Stimulated activated CD4-positive, alpha-beta T cell treated with anti-CD3 and anti-CD28 coated beads, Interleukin-4, amount 100 ng/mL, for 4 hours (primary cell): ENCODE data around the gene HOXB1.

Experiments
- DNase-seq, 2 experiments: peaks; one replicate each; pipeline ENCODE4 v3.0.0-alpha.2; 2020

HOXB1 gene

DNA sequence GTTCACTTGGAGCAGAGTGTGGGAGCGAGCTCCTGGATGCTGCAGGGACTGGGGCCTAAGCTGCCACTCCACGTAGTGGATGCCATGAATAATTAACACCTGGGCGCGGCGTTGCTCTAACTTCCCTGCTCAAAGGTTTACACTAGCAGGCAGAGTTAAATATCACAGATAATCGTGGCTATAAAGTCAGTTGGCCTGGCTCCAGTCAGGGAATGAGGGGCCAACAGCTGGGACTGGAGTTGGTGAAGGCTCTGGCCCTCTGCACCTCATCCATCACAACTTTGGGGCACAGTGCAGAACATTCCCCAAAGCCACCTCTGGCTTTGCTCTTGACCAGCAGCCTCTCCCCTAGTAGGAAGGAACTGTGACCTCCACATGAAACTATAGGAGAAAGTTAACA is 36.4 kb upstream of the HOXB1 start:
- no peak for DNase-seq

GRCh38 chr17:48566717-48567116 is 35.9 kb upstream of the HOXB1 start:
- DNase-seq = no peak

GRCh38 chr17:48565925-48566710 is 35.3 kb upstream of the HOXB1 start:
- DNase-seq = no peak

DNA sequence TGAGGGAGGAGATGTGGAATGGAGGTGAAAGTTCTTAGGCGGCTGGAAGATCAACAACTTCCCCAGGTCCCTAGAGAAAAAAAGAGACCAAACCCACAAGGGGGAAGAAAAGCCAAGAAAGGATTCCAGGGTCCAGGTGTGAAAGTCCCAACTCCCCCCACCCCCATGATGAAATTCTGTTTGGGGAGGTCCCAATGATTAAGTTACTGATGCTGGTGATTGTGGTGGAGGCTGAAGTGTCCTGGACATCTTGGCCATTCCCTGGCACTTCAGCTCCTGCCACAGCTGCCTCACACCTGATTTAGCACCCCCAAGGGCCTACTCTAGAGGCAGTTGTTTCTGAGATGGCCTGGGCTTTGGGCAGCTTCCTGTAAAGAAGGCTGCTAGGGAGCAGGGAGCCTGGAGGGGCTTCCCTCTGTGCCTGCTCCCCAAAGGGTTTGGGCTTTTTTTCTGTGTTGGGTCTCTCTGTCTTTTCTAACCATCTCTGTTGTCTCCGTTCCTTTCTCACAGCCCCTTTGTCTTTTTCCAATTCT is 34.3 kb upstream of the HOXB1 start:
- DNase-seq = no peak

DNA sequence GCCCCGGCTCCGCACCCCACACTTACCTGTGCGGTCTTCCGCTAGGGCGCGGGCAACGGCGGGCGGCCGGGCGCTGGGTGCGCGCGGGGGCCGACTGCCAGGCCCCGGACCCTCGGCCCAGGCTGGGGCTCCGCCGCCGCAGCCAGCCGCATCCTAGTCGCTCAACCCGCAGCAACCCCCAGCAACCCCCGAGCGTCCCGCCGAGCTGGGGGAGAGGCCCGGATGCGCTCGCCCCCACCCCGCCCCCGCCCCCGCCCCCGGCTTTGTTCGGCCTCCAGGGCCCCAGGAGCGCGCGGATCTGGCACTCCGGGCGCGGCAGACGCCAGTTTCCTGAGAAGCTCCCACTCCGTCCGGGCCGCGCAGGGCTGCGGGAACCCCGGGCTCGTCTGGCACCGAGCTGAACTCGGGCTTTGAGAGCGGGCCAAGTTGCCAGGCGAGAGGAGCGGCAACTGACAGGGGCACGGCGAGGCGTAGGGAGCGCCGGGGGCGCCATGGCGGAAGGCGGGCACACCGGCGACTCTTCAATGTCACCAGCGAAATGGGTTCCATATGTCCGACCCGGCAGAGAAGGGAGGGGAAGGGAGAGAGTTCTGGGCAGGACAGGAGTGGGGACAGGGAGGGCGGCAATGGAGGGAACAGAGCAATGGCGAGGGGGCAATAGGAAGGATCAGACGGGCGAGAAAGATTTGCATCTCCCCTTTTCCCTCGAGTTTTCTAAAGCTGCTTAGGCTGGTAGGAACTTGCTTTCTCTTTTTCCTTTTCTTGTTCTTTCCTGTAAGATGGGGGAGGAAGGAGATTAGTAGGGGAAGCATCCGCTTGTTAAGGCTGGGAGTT is 33.6 kb upstream of the HOXB1 start:
- DNase-seq = no peak

DNA sequence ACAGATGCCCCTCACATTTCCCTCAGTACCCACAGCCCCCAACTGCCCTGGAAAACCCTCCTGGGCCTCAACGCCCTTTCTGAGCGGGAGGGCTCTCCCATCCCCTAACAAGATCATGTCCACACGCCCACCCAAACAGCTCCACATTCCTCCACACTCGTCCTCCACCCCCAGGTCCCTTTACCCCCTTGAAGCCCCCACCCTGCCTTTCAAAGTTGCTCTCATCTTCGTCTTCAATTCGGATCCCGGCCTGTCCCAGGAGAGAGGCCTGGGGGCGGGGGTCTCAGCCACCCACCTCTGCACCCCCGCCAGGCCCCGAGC is 33.0 kb upstream of the HOXB1 start:
- DNase-seq = no peak

DNA sequence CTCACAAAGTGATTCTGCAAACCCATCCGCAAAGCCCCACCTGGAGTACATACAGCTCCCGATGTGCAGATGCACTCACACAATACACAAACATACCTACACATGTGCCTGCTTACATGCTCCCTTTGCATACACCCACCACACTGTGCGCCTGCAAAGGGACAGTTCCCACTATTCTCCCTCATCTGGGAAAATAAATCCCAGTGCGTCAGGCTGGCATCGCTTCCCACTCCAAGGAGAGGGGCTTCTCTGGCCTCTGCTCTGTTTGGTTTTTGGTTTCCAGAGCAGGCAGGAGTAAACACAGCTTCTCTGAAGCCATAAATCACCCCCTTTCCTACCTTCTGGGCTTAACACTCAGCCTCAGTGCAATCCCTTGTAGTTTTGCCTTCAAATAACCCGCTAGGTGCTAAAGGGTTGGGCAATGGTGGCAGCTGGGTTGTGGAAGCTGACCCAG is 32.6 kb upstream of the HOXB1 start:
- no peak for DNase-seq

DNA sequence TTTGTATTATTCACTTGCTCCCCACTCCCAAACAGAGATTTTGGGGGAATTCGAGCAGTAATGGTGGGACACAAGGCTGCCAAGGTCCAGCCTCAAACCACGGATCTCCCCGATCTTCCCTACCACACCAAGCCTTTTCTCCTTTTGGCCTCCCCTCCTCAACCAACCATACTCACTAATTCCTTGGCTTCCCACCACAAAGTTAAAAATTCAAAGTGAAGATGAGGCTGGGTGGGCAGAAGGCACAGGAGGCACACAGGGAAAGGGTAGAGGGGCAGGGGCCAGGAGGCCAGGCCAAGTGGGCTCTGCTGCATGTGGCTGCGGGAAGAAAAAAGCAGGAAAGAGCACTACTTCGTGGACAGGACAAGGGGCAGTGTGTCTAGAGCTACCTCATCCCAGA is 32.1 kb upstream of the HOXB1 start:
- DNase-seq = no peak

DNA sequence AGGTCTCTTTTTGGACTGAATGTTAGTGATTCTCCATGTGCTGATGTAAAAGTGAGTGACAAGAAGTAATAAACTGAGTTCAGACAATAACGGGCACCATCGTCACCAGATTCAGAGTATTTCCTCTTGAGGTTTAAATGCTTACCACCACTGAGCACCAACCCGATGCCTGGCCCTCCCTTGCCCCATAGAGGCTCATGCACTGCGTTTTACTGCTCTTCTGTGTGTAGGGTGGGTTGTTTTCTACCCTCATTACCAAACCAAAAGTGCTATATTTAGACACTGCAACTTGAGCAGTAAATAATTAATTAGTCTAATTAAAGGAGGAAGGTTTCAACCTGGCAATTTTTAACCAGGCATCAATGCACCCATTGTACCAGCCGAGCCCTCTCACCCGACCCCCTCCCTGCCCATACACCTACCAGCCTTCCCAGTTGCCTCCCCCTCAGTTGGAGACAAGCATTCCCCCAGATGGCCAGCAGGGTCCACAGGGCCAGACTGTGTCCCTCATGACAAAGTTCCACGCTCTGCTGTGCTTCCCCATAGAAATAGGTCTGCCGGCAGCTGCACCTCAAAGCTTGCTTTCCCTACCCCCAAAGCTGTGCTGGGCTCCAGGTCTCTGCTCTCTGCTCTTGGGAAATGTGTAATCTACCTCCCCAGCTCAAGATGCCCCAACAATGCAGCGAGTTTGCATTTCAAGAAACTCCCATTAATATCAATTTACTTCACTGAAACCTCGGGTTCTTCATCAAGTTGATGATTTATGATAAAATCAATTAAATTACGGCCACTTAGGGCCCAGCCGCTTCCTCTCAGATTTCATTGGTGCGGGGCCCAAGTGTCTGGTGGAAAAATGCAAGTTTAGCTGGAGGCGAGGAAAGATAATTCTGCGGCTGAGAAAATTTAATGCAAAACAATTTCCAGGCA is 31.3 kb upstream of the HOXB1 start:
- no peak for DNase-seq

DNA sequence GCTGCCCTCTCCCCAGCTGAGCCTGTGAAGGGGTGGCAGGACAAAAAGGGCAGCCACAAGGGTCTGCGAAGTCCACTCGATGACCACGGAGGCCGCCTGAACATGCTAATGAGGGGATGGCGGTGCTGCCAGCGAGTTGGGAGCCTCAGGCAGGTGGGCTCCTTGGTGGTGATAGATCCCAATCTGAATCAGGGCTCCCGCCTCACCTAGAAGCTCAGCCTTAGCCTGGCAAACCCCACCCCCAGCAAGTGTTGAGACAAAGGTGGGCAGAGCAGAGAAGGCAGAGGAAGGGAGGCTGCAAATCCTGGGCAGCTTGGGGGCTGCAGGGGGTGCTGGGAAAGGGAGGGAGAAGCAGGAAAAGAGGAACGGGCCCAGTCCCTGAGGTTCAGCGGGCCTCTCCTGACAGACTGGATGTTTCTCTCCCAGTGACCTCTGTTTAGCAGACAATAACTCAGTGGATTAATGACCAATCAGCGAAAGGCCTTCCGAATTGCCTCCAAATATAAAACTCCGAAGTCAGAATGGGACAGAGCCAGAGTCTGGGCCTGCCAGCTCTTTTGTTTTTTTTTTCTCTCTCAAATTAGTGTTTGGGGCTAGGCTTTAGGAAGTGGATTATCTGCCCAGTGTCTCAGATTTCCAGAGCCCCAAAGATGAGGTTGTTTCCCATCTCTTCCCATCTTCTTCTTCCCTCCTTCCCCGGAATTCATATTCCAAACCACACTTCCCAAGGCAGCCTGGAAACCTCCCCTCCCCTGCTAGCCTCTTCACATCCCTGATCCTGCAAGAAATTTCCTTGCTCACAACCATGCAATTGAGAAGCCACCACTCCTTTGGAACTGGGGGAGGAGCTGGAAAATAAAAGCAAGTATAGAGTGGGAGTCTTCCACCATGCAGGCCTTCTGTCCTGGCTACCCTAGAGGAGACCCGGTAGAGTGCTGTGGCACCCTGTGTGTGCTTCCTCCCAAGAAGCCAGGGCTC is 29.3 kb upstream of the HOXB1 start:
- no peak for DNase-seq

DNA sequence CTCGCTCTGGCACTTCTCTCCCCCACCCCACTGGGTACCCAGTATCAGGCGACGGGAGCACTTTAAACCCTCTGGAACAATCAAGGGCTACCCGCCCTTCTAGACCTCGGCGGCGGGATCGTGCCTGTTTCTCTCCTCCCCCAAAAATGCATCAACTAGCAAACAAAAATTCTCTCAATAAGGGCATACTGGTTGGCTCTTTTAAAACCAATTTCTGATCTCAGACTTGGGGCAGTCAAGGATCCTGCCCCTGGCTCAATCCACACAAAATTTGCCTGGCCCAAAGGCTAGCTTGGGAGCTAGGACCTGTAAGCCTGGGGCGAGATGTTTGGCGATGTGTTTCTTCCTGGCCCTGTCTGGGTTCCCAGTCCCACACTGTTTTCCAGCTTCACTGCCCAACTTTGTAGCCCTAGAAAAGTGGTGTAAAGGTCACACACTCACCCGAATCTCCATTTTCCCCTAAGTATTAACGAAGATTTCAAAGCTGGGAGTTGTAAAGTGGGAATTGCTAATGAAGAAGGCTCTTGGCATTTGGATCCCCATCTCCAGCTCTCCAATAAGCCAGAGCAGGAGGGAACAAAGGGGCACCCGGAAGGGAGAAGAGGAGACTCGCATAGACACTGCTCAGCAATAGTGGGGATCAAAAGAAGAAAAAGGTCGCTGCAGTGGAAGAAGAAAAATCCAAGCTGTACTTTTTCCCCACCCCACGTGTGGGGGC is 28.5 kb upstream of the HOXB1 start:
- DNase-seq = no peak

GRCh38 chr17:48558831-48559121 is 28.0 kb upstream of the HOXB1 start:
- DNase-seq = no peak

GRCh38 chr17:48558057-48558830 is 27.4 kb upstream of the HOXB1 start:
- DNase-seq = no peak

GRCh38 chr17:48556576-48557401 is 26.0 kb upstream of the HOXB1 start:
- DNase-seq = no peak

DNA sequence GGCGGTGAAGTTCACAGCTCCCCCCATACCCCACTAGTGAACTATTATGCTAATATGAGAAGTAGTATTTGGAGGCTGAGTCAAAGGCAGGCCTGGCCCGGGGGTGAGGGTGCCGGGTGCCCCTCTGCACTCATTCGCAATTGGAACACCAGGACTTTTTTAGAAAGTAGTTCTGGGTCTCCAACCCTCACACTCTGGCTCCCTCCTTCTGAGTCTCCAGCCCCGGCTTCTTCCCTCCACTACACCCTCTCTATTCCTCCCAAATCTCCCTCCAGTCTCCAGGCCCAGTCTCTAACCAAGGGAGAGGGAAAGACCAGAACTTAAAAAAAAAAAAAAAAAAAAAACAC is 25.4 kb upstream of the HOXB1 start:
- DNase-seq = no peak

GRCh38 chr17:48555258-48556228 is 24.7 kb upstream of the HOXB1 start:
- DNase-seq = no peak

GRCh38 chr17:48554412-48555257 is 23.8 kb upstream of the HOXB1 start:
- no peak for DNase-seq
